Small intestine (tissue), 7 donors: ENCODE data around the gene HELZ. TPM values are rescaled to one million over a fixed set of nuclear protein-coding genes. Genes with fewer than 3 reads are reported as not detected.
"Not testable (repeated sequence)": the region's sequence is repeated elsewhere in the genome, so short reads cannot be mapped to it uniquely, and the experiment has no call there.

ENCODE experiments used
- DNase-seq, 2 donors: peaks; one replicate each; pipeline versions ENCODE4 v3.0.0 to v3.0.0-alpha.2; 2013
- FAIRE-seq: peaks from 2 replicates; lab custom pipeline; 2012; peaks lifted over from hg19 to GRCh38; lab: Jason Lieb, UNC
- H3K27ac ChIP-seq, 3 donors: one replicate each; pipeline ENCODE4 v1.5.1; 2013; ENCODE audit warnings: low read length in 2 of 3, mild to moderate bottlenecking in 2 of 3, control low read depth in 1 of 3, inconsistent platforms in 1 of 3, low read depth in 1 of 3, moderate library complexity in 1 of 3
- H3K27me3 ChIP-seq, 3 donors: one replicate each; pipeline ENCODE4 v1.6.1; 2013; ENCODE audit warnings: low read length in 3 of 3, inconsistent platforms in 1 of 3; ENCODE audit not compliant: control insufficient read depth in 3 of 3, insufficient read depth in 3 of 3
- H3K36me3 ChIP-seq, 3 donors: one replicate each; pipeline ENCODE4 v1.6.1; 2013; ENCODE audit warnings: low read length in 3 of 3, inconsistent platforms in 1 of 3, low read depth in 1 of 3, mild to moderate bottlenecking in 1 of 3, moderate library complexity in 1 of 3; ENCODE audit not compliant: control insufficient read depth in 3 of 3, insufficient read depth in 2 of 3
- H3K4me1 ChIP-seq, 3 donors: one replicate each; pipeline ENCODE4 v1.6.1; 2013; ENCODE audit warnings: low read length in 2 of 3, inconsistent platforms in 1 of 3, low read depth in 1 of 3, mild to moderate bottlenecking in 1 of 3, moderate library complexity in 1 of 3; ENCODE audit not compliant: control insufficient read depth in 3 of 3, insufficient read depth in 2 of 3
- H3K4me3 ChIP-seq, 3 donors: one replicate each; pipeline ENCODE4 v1.5.1; 2013; ENCODE audit warnings: low read length in 3 of 3, control low read depth in 1 of 3, inconsistent platforms in 1 of 3, low read depth in 1 of 3, mild to moderate bottlenecking in 1 of 3, moderate library complexity in 1 of 3
- H3K9me3 ChIP-seq, 2 donors: one replicate each; pipeline ENCODE4 v1.6.1; 2013; ENCODE audit warnings: low read depth in 1 of 2, low read length in 1 of 2; ENCODE audit not compliant: control insufficient read depth in 2 of 2, insufficient read depth in 1 of 2
- WGBS, 3 donors: extraction: QIAGEN DNeasy Blood & Tissue Kit; methylation state at CpG; one replicate each; pipeline ENCODE4 v1.1.7; 2013; 5-methylcytosine and 5-hydroxymethylcytosine counted together
- polyA plus RNA-seq, 4 donors: library from polyadenylated mRNA; stranded (reverse) in 3 of 4; unstranded in 1 of 4; fragments of 200-250 nt in 3 of 4; fragments of 120-200 nt in 1 of 4; gene quantifications; one replicate each; pipeline versions ENCODE4 v1.2.1 to v1.2.3, GENCODE V29; 2013
- donor health status: healthy with polysubstance abuse.
- donor health status: control.
- donor health status: control.
- donor health status: Bipolar disorder and iron deficiency.
- donor health status: healthy.

Gene HELZ
- polyA plus RNA-seq, 4 donors = 2.7 to 27.3 (median 3.6) TPM

- Histone ChIP-seq H3K4me1 (no peaks in the 10 kb centered on the region), H3K27ac (no peak overlapping the region), H3K36me3 (peaks cover 3 to 18% (median 9%) of the 10 kb centered on the region in 3 donors), H3K4me3 (no peak overlapping the region), H3K9me3 (no peaks in the 10 kb centered on the region), H3K27me3 (no peaks in the 10 kb centered on the region)
- 93 to 100% (median 96%) methylated on average over 1 of the region's 1 CpG for WGBS, 3 donors
- FAIRE-seq (no peak), DNase-seq (no peak)
Measured at GRCh38 chr17:67202503-67202902, 42.5 kb downstream of the HELZ start.

- WGBS, 3 donors = 89 to 91% (median 90%) methylated on average over 4 of the region's 4 CpGs
- H3K4me3 ChIP-seq = no peak overlapping the region
- no peaks in the 10 kb centered on the region for H3K4me1 ChIP-seq
- H3K27ac ChIP-seq = no peak overlapping the region
- no peaks in the 10 kb centered on the region for H3K27me3 ChIP-seq
- peaks cover 8 to 22% (median 12%) of the 10 kb centered on the region in 3 donors for H3K36me3 ChIP-seq
- peaks cover 0 to 2% of the 10 kb centered on the region in 2 donors for H3K9me3 ChIP-seq
- no peak for DNase-seq
- no peak for FAIRE-seq
Measured at GRCh38 chr17:67200727-67201301, 44.2 kb downstream of the HELZ start.

GRCh38 chr17:67198131-67198530 lies 46.9 kb downstream of the HELZ start:
- DNase-seq = no peak
- peaks cover 0 to 2% of the 10 kb centered on the region in 2 donors for H3K9me3 ChIP-seq
- H3K4me3 ChIP-seq = no peak overlapping the region
- no peak overlapping the region for H3K27ac ChIP-seq
- H3K27me3 ChIP-seq = no peaks in the 10 kb centered on the region
- no peak for FAIRE-seq
- H3K36me3 ChIP-seq = peaks cover 8 to 24% (median 11%) of the 10 kb centered on the region in 3 donors
- no peaks in the 10 kb centered on the region for H3K4me1 ChIP-seq
- WGBS, 3 donors = 90 to 95% (median 92%) methylated on average over 3 of the region's 3 CpGs

- H3K4me3 ChIP-seq, FAIRE-seq, H3K9me3 ChIP-seq, H3K27ac ChIP-seq, H3K4me1 ChIP-seq, DNase-seq, H3K27me3 ChIP-seq: not testable (repeated sequence)
- 68 to 78% (median 73%) methylated on average over 3 of the region's 3 CpGs for WGBS, 3 donors
- H3K36me3 ChIP-seq = peaks cover 8 to 23% (median 10%) of the 10 kb centered on the region in 3 donors
Measured at GRCh38 chr17:67197023-67197422, 48.0 kb downstream of the HELZ start.

- Histone ChIP-seq H3K4me3 (no peak overlapping the region), H3K27me3 (no peaks in the 10 kb centered on the region), H3K9me3 (peaks cover 0 to 2% of the 10 kb centered on the region in 2 donors), H3K27ac (no peak overlapping the region), H3K4me1 (no peaks in the 10 kb centered on the region), H3K36me3 (peaks cover 8 to 26% (median 10%) of the 10 kb centered on the region in 3 donors)
- no peak for DNase-seq
- no peak for FAIRE-seq
- 99 to 100% (median 100%) methylated on average over 1 of the region's 1 CpG for WGBS, 3 donors
Measured at GRCh38 chr17:67196422-67196821, 48.6 kb downstream of the HELZ start.

GRCh38 chr17:67194134-67194533 lies 50.9 kb downstream of the HELZ start:
- DNase-seq = no peak
- FAIRE-seq = no peak
- H3K4me3 ChIP-seq = no peak overlapping the region
- H3K27ac ChIP-seq = no peak overlapping the region
- H3K9me3 ChIP-seq = peaks cover 0 to 2% of the 10 kb centered on the region in 2 donors
- H3K27me3 ChIP-seq = no peaks in the 10 kb centered on the region
- no peaks in the 10 kb centered on the region for H3K4me1 ChIP-seq
- H3K36me3 ChIP-seq = peaks cover 4 to 18% (median 6%) of the 10 kb centered on the region in 3 donors
- 85 to 95% (median 92%) methylated on average over 2 of the region's 2 CpGs for WGBS, 3 donors

- 93 to 100% (median 96%) methylated on average over 1 of the region's 1 CpG for WGBS, 3 donors
- H3K4me3 ChIP-seq = no peak overlapping the region
- no peak for FAIRE-seq
- no peaks in the 10 kb centered on the region for H3K4me1 ChIP-seq
- H3K36me3 ChIP-seq = peaks cover 0 to 8% (median 6%) of the 10 kb centered on the region in 3 donors
- no peak for DNase-seq
- no peaks in the 10 kb centered on the region for H3K9me3 ChIP-seq
- H3K27me3 ChIP-seq = no peaks in the 10 kb centered on the region
- H3K27ac ChIP-seq = no peak overlapping the region
Measured at GRCh38 chr17:67187927-67188326, 57.1 kb downstream of the HELZ start.

GRCh38 chr17:67186782-67187181 lies 58.2 kb downstream of the HELZ start:
- Histone ChIP-seq H3K4me1 (no peaks in the 10 kb centered on the region), H3K27me3 (no peaks in the 10 kb centered on the region), H3K4me3 (no peak overlapping the region), H3K27ac (no peak overlapping the region), H3K36me3 (peaks cover 0 to 6% (median 6%) of the 10 kb centered on the region in 3 donors), H3K9me3 (no peaks in the 10 kb centered on the region)
- no peak for DNase-seq
- FAIRE-seq = no peak
- WGBS, 3 donors = 95 to 99% (median 98%) methylated on average over 4 of the region's 4 CpGs

- peaks cover 0 to 11% (median 7%) of the 10 kb centered on the region in 3 donors for H3K36me3 ChIP-seq
- H3K4me3 ChIP-seq = no peak overlapping the region
- 75 to 91% (median 76%) methylated on average over 1 of the region's 1 CpG for WGBS, 3 donors
- H3K9me3 ChIP-seq = no peaks in the 10 kb centered on the region
- no peaks in the 10 kb centered on the region for H3K27me3 ChIP-seq
- H3K27ac ChIP-seq = no peak overlapping the region
- FAIRE-seq (no peak), DNase-seq (no peak)
- no peaks in the 10 kb centered on the region for H3K4me1 ChIP-seq
Measured at GRCh38 chr17:67183531-67183930, 61.5 kb downstream of the HELZ start.
